Stomach (tissue), 9 donors: Measurements from ENCODE around the gene CEP19. TPM values are rescaled to one million over a fixed set of nuclear protein-coding genes. Genes with fewer than 3 reads are reported as not detected.

Experiments
- DNase-seq, 2 donors: peaks; one replicate each; pipeline versions ENCODE4 v3.0.0 to v3.0.0-alpha.2; 2013 to 2019
- H3K27ac ChIP-seq, 5 donors: fragments of 200-600 bp in 4 of 5; sonication (generic) in 4 of 5; one replicate each; pipeline ENCODE4 v1.5.1; 2013 to 2019; ENCODE audit warnings: mild to moderate bottlenecking in 1 of 5, moderate library complexity in 1 of 5
- H3K27me3 ChIP-seq, 3 donors: fragments of 200-600 bp; sonication (generic); one replicate each; pipeline ENCODE4 v1.5.1; 2017 to 2019; ENCODE audit warnings: mixed run types in 1 of 3
- H3K36me3 ChIP-seq, 4 donors: fragments of 200-600 bp; sonication (generic); 1 replicate in 3 of 4; 2 replicates in 1 of 4; pipeline ENCODE4 v1.5.1; 2016 to 2019
- H3K4me1 ChIP-seq, 4 donors: fragments of 200-600 bp; sonication (generic); one replicate each; pipeline ENCODE4 v1.5.1; 2016 to 2019
- H3K4me3 ChIP-seq, 4 donors: fragments of 200-600 bp; sonication (generic) in 3 of 4; one replicate each; pipeline ENCODE4 v1.5.1; 2016 to 2019; ENCODE audit warnings: mild to moderate bottlenecking in 1 of 4
- H3K9me3 ChIP-seq, 4 donors: fragments of 200-600 bp; sonication (generic); one replicate each; pipeline ENCODE4 v1.5.1; 2016 to 2019
- EP300 ChIP-seq: sonication (generic); formaldehyde crosslinking; IDR thresholded peaks from one replicate; pipeline ENCODE4 v1.6.1; 2017; ENCODE audit warnings: antibody characterized with exemption
- POLR2A ChIP-seq, 4 donors: fragments of 450-650 bp; IDR thresholded peaks; one replicate each; pipeline ENCODE4 v1.6.1; 2016; ENCODE audit warnings: antibody characterized with exemption in 4 of 4, control low read depth in 2 of 4, mild to moderate bottlenecking in 1 of 4, moderate library complexity in 1 of 4
- POLR2AphosphoS5 ChIP-seq, 3 donors: sonication (generic); formaldehyde crosslinking; IDR thresholded peaks; one replicate each; pipeline ENCODE4 v1.6.1; 2016; ENCODE audit warnings: antibody characterized with exemption in 3 of 3
- WGBS, 5 donors: extraction: QIAGEN DNeasy Blood & Tissue Kit in 3 of 5; methylation state at CpG; one replicate each; pipeline versions ENCODE4 v1.1.5 to v1.1.7; 2013 to 2018; 5-methylcytosine and 5-hydroxymethylcytosine counted together
- intact Hi-C: fragments of 100-400 bp; cut with DNase I; formaldehyde crosslinking; loops from one replicate; pipeline ENCODE4 v1.15.1; 2023; ENCODE audit warnings: low total_unique reads
- polyA plus RNA-seq, 3 donors: library from polyadenylated mRNA; stranded (reverse); fragments of 200-250 nt; gene quantifications; one replicate each; pipeline ENCODE4 v1.2.3, GENCODE V29; 2013
- total RNA-seq, 5 donors: library from RNA; depleted of rRNA; stranded (reverse); fragments of >200 nt; gene quantifications; one replicate each; pipeline versions ENCODE4 v1.1.0 to v1.2.3, GENCODE V29; 2014 to 2016
- TF ChIP-seq, protein P1 (sequence below), 7 experiments: fragments of 450-650 bp in 4 of 7; fragments of 200-600 bp in 3 of 7; sonication (generic) in 3 of 7; IDR thresholded peaks; one replicate each; pipeline ENCODE4 v1.5.1; 2016 to 2019; ENCODE audit warnings: antibody characterized with exemption in 7 of 7, control low read depth in 2 of 7, mild to moderate bottlenecking in 1 of 7
- donor health status: healthy with polysubstance abuse.
- donor health status: Bipolar disorder and iron deficiency.
- donor health status: healthy.

Gene CEP19
- total and polyA plus RNA-seq, 8 donors = 0.18 to 3.1 (median 1.8) TPM; not detected in 3

DNA sequence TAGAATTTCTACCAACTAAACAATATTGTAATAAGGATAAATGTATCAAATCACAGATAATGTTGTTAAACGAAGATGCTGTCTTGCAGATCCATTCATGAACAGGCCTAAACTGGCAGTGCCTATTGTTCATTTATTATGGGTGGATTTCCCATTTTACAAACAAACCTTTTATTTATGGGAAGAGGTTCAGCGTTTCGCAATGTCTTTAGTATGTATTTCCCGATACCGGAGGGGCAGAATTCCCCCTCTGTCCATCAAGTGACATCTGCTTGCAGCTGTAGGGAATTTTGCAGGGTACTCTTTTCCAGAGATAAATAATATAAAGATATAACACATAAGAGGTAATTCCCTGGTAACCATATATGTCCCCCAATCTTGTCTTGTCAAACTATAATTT lies 5.7 kb downstream of the CEP19 start:
- Histone ChIP-seq H3K27ac (no peak overlapping the region), H3K4me3 (no peak overlapping the region), H3K9me3 (no peaks in the 10 kb centered on the region), H3K27me3 (no peaks in the 10 kb centered on the region), H3K4me1 (peaks cover 3 to 7% (median 5%) of the 10 kb centered on the region in 4 donors), H3K36me3 (no peaks in the 10 kb centered on the region)
- 53 to 79% (median 65%) methylated on average over 5 of the region's 5 CpGs for WGBS, 5 donors
- DNase-seq = no peak
- TF ChIP-seq POLR2A (IDR thresholded peaks at IDR 0.05) (no peak), POLR2AphosphoS5 (IDR thresholded peaks at IDR 0.05) (no peak), EP300 (no peak)
- TF ChIP-seq, protein P1, sequence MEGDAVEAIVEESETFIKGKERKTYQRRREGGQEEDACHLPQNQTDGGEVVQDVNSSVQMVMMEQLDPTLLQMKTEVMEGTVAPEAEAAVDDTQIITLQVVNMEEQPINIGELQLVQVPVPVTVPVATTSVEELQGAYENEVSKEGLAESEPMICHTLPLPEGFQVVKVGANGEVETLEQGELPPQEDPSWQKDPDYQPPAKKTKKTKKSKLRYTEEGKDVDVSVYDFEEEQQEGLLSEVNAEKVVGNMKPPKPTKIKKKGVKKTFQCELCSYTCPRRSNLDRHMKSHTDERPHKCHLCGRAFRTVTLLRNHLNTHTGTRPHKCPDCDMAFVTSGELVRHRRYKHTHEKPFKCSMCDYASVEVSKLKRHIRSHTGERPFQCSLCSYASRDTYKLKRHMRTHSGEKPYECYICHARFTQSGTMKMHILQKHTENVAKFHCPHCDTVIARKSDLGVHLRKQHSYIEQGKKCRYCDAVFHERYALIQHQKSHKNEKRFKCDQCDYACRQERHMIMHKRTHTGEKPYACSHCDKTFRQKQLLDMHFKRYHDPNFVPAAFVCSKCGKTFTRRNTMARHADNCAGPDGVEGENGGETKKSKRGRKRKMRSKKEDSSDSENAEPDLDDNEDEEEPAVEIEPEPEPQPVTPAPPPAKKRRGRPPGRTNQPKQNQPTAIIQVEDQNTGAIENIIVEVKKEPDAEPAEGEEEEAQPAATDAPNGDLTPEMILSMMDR (IDR thresholded peaks at IDR 0.05) = no peak
- intact Hi-C loops = no loop called here

DNA sequence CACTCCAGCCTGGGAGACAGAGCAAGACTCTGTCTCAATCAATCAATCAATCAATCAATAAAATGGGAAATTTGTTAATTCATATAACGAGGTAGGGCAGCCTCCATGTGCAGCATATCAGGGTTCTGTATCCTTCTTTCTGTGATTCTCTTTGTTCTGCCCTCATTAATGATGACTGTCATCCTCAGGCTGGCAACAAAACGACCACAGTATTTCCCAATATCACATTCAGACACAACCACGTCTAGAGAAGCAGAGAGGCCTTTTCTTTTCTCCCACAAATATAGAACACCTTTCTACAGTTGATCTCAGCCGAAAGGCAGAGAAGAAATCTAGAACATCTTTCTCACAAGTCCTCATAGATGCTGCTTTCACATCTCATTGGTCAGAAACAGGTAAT lies 11.2 kb downstream of the CEP19 start:
- DNase-seq = no peak
- Histone ChIP-seq H3K36me3 (no peaks in the 10 kb centered on the region), H3K4me1 (no peaks in the 10 kb centered on the region), H3K4me3 (no peak overlapping the region), H3K27me3 (no peaks in the 10 kb centered on the region), H3K27ac (no peak overlapping the region), H3K9me3 (no peaks in the 10 kb centered on the region)
- TF ChIP-seq POLR2A (IDR thresholded peaks at IDR 0.05) = no peak
- TF ChIP-seq POLR2AphosphoS5 (IDR thresholded peaks at IDR 0.05) = no peak
- TF ChIP-seq EP300 = no peak
- TF ChIP-seq, protein P1 (IDR thresholded peaks at IDR 0.05) = no peak
- intact Hi-C loops = no loop called here
- WGBS, 5 donors = 69 to 81% (median 73%) methylated on average over 4 of the region's 4 CpGs

DNA sequence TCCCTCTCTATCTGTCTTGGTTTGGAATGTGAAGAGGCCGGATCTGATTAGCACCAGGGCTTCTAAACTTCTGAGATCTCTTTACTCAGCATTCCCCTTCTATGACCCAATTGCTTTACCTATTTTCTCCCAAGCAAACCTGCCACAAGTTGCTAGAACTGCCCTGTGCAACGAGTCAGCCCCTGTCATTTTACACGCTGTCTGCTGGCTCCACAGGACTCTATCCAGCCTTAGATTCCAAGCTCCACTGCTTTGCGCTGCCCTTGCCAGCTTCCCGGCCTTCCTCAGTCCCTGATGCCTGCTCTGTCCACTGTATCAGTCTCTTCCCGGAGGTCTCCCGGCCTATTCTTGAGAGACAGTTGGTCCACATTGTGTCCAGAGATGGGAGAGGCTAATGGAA lies 12.3 kb downstream of the CEP19 start:
- intact Hi-C loops = no loop called here
- Histone ChIP-seq H3K36me3 (no peaks in the 10 kb centered on the region), H3K9me3 (no peaks in the 10 kb centered on the region), H3K27ac (no peak overlapping the region), H3K27me3 (no peaks in the 10 kb centered on the region), H3K4me3 (no peak overlapping the region), H3K4me1 (no peaks in the 10 kb centered on the region)
- no peak for TF ChIP-seq EP300
- TF ChIP-seq, protein P1 (IDR thresholded peaks at IDR 0.05) = no peak
- no peak for TF ChIP-seq POLR2A (IDR thresholded peaks at IDR 0.05)
- TF ChIP-seq POLR2AphosphoS5 (IDR thresholded peaks at IDR 0.05) = no peak
- DNase-seq = no peak
- WGBS, 5 donors = 85 to 90% (median 86%) methylated on average over 7 of the region's 7 CpGs

DNA sequence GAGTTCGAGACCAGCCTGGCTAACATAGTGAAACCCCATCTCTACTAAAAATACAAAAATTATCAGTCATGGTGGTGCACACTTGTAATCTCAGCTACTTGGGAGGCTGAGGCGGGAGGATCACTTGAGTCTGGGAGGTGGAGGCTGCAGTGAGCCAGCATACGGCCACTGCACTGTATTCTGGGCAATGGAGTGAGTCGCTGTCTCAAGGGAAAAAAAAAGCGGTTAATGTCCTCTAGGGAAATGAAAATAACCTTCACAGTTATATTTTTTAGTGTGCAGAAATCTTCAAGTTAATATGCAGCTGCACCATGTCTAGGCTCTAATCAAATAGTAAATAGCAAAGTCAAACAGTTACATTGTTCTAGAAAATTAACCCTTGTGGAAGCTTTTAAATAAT lies 14.8 kb downstream of the CEP19 start:
- peaks cover 0 to 11% (median 0%) of the 10 kb centered on the region in 4 donors for H3K4me1 ChIP-seq
- DNase-seq = peak in 1 of 2 donors; percentile 5
- H3K4me3 ChIP-seq = no peak overlapping the region
- intact Hi-C loops = no loop called here
- H3K9me3 ChIP-seq = no peaks in the 10 kb centered on the region
- no peaks in the 10 kb centered on the region for H3K36me3 ChIP-seq
- WGBS, 5 donors = 78 to 83% (median 81%) methylated on average over 5 of the region's 5 CpGs
- H3K27me3 ChIP-seq = no peaks in the 10 kb centered on the region
- H3K27ac ChIP-seq = no peak overlapping the region
- TF ChIP-seq, protein P1 (IDR thresholded peaks at IDR 0.05) = no peak
- TF ChIP-seq EP300 (no peak), POLR2AphosphoS5 (IDR thresholded peaks at IDR 0.05) (no peak)
